HEK293 (cell line): Measurements from ENCODE around the gene ANKRD11.

Experiments used
- GFI1B ChIP-seq: fragments of 450-650 bp; formaldehyde crosslinking; IDR thresholded peaks from 2 replicates; pipeline ENCODE4 v1.5.1; 2016; ENCODE audit warnings: missing biosample characterization, missing genetic modification characterization
- GLIS2 ChIP-seq: fragments of 450-650 bp; formaldehyde crosslinking; IDR thresholded peaks from 2 replicates; pipeline ENCODE4 v1.5.1; 2016; ENCODE audit warnings: missing biosample characterization, missing genetic modification characterization
- KLF8 ChIP-seq: fragments of 450-650 bp; formaldehyde crosslinking; IDR thresholded peaks from 2 replicates; pipeline ENCODE4 v1.5.1; 2016; ENCODE audit warnings: missing biosample characterization, missing genetic modification characterization
- OSR2 ChIP-seq: fragments of 450-650 bp; formaldehyde crosslinking; IDR thresholded peaks from 2 replicates; pipeline ENCODE4 v1.5.1; 2016; ENCODE audit warnings: missing biosample characterization, missing genetic modification characterization
- PBX3 ChIP-seq: sonication (generic); formaldehyde crosslinking; IDR thresholded peaks from 2 replicates; pipeline ENCODE4 v1.8.1; 2022; ENCODE audit warnings: mild to moderate bottlenecking, moderate library complexity, missing genetic modification reagents
- RBAK ChIP-seq: fragments of 450-650 bp; formaldehyde crosslinking; IDR thresholded peaks from 2 replicates; pipeline ENCODE4 v1.5.1; 2016; ENCODE audit warnings: missing biosample characterization, missing genetic modification characterization
- SCRT2 ChIP-seq: fragments of 450-650 bp; formaldehyde crosslinking; IDR thresholded peaks from 2 replicates; pipeline ENCODE4 v1.5.1; 2016; ENCODE audit warnings: missing biosample characterization, missing genetic modification characterization
- SP2 ChIP-seq: fragments of 450-650 bp; formaldehyde crosslinking; IDR thresholded peaks from 2 replicates; pipeline ENCODE4 v1.5.1; 2016; ENCODE audit warnings: missing biosample characterization, missing genetic modification characterization
- SP3 ChIP-seq: fragments of 450-650 bp; formaldehyde crosslinking; IDR thresholded peaks from 2 replicates; pipeline ENCODE4 v1.5.1; 2016; ENCODE audit warnings: missing biosample characterization, missing genetic modification characterization
- YY2 ChIP-seq: fragments of 450-650 bp; formaldehyde crosslinking; IDR thresholded peaks from 2 replicates; pipeline ENCODE4 v1.5.1; 2016; ENCODE audit warnings: missing biosample characterization, missing genetic modification characterization
- ZBTB10 ChIP-seq: fragments of 450-650 bp; formaldehyde crosslinking; IDR thresholded peaks from 2 replicates; pipeline ENCODE4 v1.5.1; 2016; ENCODE audit warnings: missing biosample characterization, missing genetic modification characterization
- ZBTB49 ChIP-seq: fragments of 450-650 bp; formaldehyde crosslinking; IDR thresholded peaks from 2 replicates; pipeline ENCODE4 v1.5.1; 2016; ENCODE audit warnings: missing biosample characterization, missing genetic modification characterization, low read depth
- ZBTB7A ChIP-seq: fragments of 450-650 bp; formaldehyde crosslinking; IDR thresholded peaks from 2 replicates; pipeline ENCODE4 v1.5.1; 2016; ENCODE audit warnings: low read depth, missing biosample characterization, missing genetic modification characterization
- ZEB2 ChIP-seq: fragments of 450-650 bp; formaldehyde crosslinking; IDR thresholded peaks from 2 replicates; pipeline ENCODE4 v1.5.1; 2016; ENCODE audit warnings: missing biosample characterization, missing genetic modification characterization
- ZNF140 ChIP-seq: fragments of 450-650 bp; formaldehyde crosslinking; IDR thresholded peaks from 2 replicates; pipeline ENCODE4 v1.5.1; 2016; ENCODE audit warnings: missing biosample characterization, missing genetic modification characterization
- ZNF155 ChIP-seq: fragments of 450-650 bp; formaldehyde crosslinking; IDR thresholded peaks from 2 replicates; pipeline ENCODE4 v1.5.1; 2016; ENCODE audit warnings: missing biosample characterization, missing genetic modification characterization
- ZNF18 ChIP-seq: fragments of 450-650 bp; formaldehyde crosslinking; IDR thresholded peaks from 2 replicates; pipeline ENCODE4 v1.5.1; 2016; ENCODE audit warnings: missing biosample characterization, missing genetic modification characterization
- ZNF221 ChIP-seq: fragments of 450-650 bp; formaldehyde crosslinking; IDR thresholded peaks from 2 replicates; pipeline ENCODE4 v1.5.1; 2017; ENCODE audit warnings: missing biosample characterization, missing genetic modification characterization, borderline replicate concordance
- ZNF292 ChIP-seq: fragments of 450-650 bp; formaldehyde crosslinking; IDR thresholded peaks from 2 replicates; pipeline ENCODE4 v1.5.1; 2016; ENCODE audit warnings: low read depth, missing biosample characterization, missing genetic modification characterization, borderline replicate concordance
- ZNF354C ChIP-seq: fragments of 450-650 bp; formaldehyde crosslinking; IDR thresholded peaks from 2 replicates; pipeline ENCODE4 v1.5.1; 2016; ENCODE audit warnings: missing biosample characterization, missing genetic modification characterization, low read depth, borderline replicate concordance
- ZNF391 ChIP-seq: fragments of 450-650 bp; formaldehyde crosslinking; IDR thresholded peaks from 2 replicates; pipeline ENCODE4 v1.5.1; 2016; ENCODE audit warnings: low read depth, missing biosample characterization, missing genetic modification characterization, borderline replicate concordance
- ZNF394 ChIP-seq: fragments of 450-650 bp; formaldehyde crosslinking; IDR thresholded peaks from 2 replicates; pipeline ENCODE4 v1.5.1; 2016; ENCODE audit warnings: missing biosample characterization, missing genetic modification characterization, mild to moderate bottlenecking, moderate library complexity, borderline replicate concordance
- ZNF423 ChIP-seq: fragments of 450-650 bp; formaldehyde crosslinking; IDR thresholded peaks from 2 replicates; pipeline ENCODE4 v1.5.1; 2016; ENCODE audit warnings: missing biosample characterization, missing genetic modification characterization
- ZNF48 ChIP-seq: fragments of 450-650 bp; formaldehyde crosslinking; IDR thresholded peaks from 2 replicates; pipeline ENCODE4 v1.5.1; 2016; ENCODE audit warnings: missing biosample characterization, missing genetic modification characterization
- ZNF521 ChIP-seq: fragments of 450-650 bp; formaldehyde crosslinking; IDR thresholded peaks from 2 replicates; pipeline ENCODE4 v1.5.1; 2017; ENCODE audit warnings: missing biosample characterization, mild to moderate bottlenecking, missing genetic modification characterization
- ZNF624 ChIP-seq: fragments of 450-650 bp; formaldehyde crosslinking; IDR thresholded peaks from 2 replicates; pipeline ENCODE4 v1.5.1; 2017; ENCODE audit warnings: missing biosample characterization, missing genetic modification characterization
- ZNF692 ChIP-seq: fragments of 450-650 bp; formaldehyde crosslinking; IDR thresholded peaks from 2 replicates; pipeline ENCODE4 v1.5.1; 2016; ENCODE audit warnings: missing biosample characterization, missing genetic modification characterization
- ZNF704 ChIP-seq: fragments of 450-650 bp; formaldehyde crosslinking; IDR thresholded peaks from 2 replicates; pipeline ENCODE4 v1.5.1; 2016; ENCODE audit warnings: missing biosample characterization, missing genetic modification characterization
- ZNF792 ChIP-seq: fragments of 450-650 bp; formaldehyde crosslinking; IDR thresholded peaks from 2 replicates; pipeline ENCODE4 v1.5.1; 2016; ENCODE audit warnings: missing biosample characterization, missing genetic modification characterization
- ZXDB ChIP-seq: fragments of 450-650 bp; formaldehyde crosslinking; IDR thresholded peaks from 2 replicates; pipeline ENCODE4 v1.5.1; 2016; ENCODE audit warnings: missing biosample characterization, missing genetic modification characterization

Gene ANKRD11

GRCh38 chr16:89505204-89506112 is 15.1 kb upstream of the ANKRD11 start (continued):
- no peak; the same call in 1 of the 2 replicates for TF ChIP-seq ZNF394 (tag by site-specific recombination)
- no peak for TF ChIP-seq ZBTB10 (tag by site-specific recombination)
- TF ChIP-seq ZNF704 (tag by site-specific recombination) = no peak
- peak; percentile 66 for TF ChIP-seq SP2 (tag by site-specific recombination)
- TF ChIP-seq ZBTB49 (tag by site-specific recombination) = peak; percentile 87
- TF ChIP-seq YY2 (tag by site-specific recombination) = no peak
- TF ChIP-seq ZNF391 (tag by site-specific recombination) = no peak
- TF ChIP-seq ZBTB7A (tag by site-specific recombination) = no peak
- no peak for TF ChIP-seq ZNF624 (tag by site-specific recombination)
- no peak for TF ChIP-seq GLIS2 (tag by site-specific recombination)
- no peak for TF ChIP-seq ZNF792 (tag by site-specific recombination)
- TF ChIP-seq ZNF423 (tag by site-specific recombination) = no peak
- TF ChIP-seq ZNF692 (tag by site-specific recombination) = no peak
- TF ChIP-seq ZNF292 = no peak
- 0 out of 2 replicates have a peak, but pooled peaks have one; percentile 12 for TF ChIP-seq SP3 (tag by site-specific recombination)
- TF ChIP-seq ZNF354C (tag by site-specific recombination) = no peak
- TF ChIP-seq OSR2 (tag by site-specific recombination) = peak; percentile 82
- peak; percentile 60 for TF ChIP-seq ZXDB (tag by site-specific recombination)
- TF ChIP-seq KLF8 (tag by site-specific recombination) = peak; percentile 52; the same call in 1 of the 2 replicates
- no peak for TF ChIP-seq ZNF521 (tag by site-specific recombination)
- TF ChIP-seq RBAK (tag by site-specific recombination) = no peak
- no peak for TF ChIP-seq PBX3 (CRISPR knock-in tag)
- no peak for TF ChIP-seq ZNF48
- TF ChIP-seq ZNF155 (tag by site-specific recombination) = no peak
- TF ChIP-seq ZNF18 (tag by site-specific recombination) = peak; percentile 76
- peak; percentile 44; the same call in 1 of the 2 replicates for TF ChIP-seq ZEB2 (tag by site-specific recombination)
- TF ChIP-seq ZNF221 (tag by site-specific recombination) = no peak
- TF ChIP-seq ZNF140 = no peak
- no peak for TF ChIP-seq GFI1B
- TF ChIP-seq SCRT2 (tag by site-specific recombination) = peak; percentile 42; the same call in 1 of the 2 replicates
